ENCODE results near the gene NDUFS7. TPM values are rescaled to one million over a fixed set of nuclear protein-coding genes. Genes with fewer than 3 reads are reported as not detected.

Gene NDUFS7
- total RNA-seq, 2 experiments from 2014 or later, result 132 to 147 TPM

DNA sequence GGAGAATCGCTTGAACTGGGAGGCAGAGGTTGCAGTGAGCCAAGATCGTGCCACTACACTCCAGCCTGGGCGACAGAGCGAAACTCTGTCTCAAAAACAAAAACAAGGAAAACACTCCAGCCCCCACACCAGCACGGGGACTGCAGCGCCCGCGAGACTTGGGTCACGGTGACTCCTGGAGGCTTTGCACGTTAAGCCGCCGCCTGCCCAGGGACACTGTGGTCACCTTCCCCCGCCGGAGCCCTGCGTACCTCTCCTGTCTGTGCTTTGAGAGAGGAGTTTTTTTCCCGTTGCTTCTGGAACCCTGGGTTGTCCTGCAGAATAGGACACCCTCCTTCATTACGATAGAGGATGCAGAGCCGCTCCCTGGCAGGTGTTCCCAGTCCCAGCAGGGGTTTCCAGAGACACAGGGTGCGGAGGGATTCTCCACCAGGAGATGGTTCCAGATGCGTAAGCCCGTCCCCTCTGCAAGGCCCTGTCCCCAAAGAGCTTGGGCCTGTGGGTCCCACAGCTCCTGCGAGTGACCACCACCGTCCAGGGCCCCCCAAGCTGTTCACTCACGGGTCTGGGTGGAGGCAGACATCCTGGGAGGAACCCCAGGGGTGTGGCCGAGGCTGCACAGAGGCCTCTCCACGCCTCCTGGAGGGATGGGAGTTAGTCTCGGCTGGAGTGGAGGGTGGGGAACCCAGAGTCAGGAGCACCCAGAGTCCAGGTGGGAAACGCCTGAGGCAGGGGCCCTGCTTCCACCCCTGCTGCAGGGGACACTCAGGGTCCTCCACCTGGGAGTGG is 42.8 kb upstream of the NDUFS7 start:
- no TSS peak for BruUV-seq (replicated peaks)
- no peaks in the 10 kb centered on the region for H3K79me2 ChIP-seq (ENCODE audit: insufficient read depth, low read depth, low read length)
- H4K20me1 ChIP-seq (ENCODE audit: insufficient read depth, low read length), result no peaks in the 10 kb centered on the region
- TF ChIP-seq, protein P1, sequence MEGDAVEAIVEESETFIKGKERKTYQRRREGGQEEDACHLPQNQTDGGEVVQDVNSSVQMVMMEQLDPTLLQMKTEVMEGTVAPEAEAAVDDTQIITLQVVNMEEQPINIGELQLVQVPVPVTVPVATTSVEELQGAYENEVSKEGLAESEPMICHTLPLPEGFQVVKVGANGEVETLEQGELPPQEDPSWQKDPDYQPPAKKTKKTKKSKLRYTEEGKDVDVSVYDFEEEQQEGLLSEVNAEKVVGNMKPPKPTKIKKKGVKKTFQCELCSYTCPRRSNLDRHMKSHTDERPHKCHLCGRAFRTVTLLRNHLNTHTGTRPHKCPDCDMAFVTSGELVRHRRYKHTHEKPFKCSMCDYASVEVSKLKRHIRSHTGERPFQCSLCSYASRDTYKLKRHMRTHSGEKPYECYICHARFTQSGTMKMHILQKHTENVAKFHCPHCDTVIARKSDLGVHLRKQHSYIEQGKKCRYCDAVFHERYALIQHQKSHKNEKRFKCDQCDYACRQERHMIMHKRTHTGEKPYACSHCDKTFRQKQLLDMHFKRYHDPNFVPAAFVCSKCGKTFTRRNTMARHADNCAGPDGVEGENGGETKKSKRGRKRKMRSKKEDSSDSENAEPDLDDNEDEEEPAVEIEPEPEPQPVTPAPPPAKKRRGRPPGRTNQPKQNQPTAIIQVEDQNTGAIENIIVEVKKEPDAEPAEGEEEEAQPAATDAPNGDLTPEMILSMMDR (conservative IDR thresholded peaks at IDR 0.05; ENCODE audit: low read length), result no peak
- TF ChIP-seq EZH2phosphoT487 (IDR thresholded peaks at IDR 0.05; ENCODE audit: borderline replicate concordance, low read depth, low read length), result no peak
- ChIA-PET CTCF (ENCODE audit: unreplicated experiment) (no interaction called here), POLR2A (no interaction called here)
- no peak for DNase-seq (ENCODE audit: low spot score)
- H3K36me3 ChIP-seq (ENCODE audit: insufficient read depth, low read length), result no peaks in the 10 kb centered on the region
- H3K4me1 ChIP-seq (ENCODE audit: insufficient read depth, low read length, poor library complexity, severe bottlenecking), result peaks cover 24% of the 10 kb centered on the region
- H3K4me3 ChIP-seq (ENCODE audit: low read depth, low read length, poor library complexity, severe bottlenecking), result no peak overlapping the region
- intact Hi-C loops (cut with micrococcal nuclease; ENCODE audit: unreplicated experiment), result no loop called here
- H3K9me3 ChIP-seq (ENCODE audit: low read length), result no peaks in the 10 kb centered on the region
- H2AFZ ChIP-seq (ENCODE audit: low read length), result no peak overlapping the region
- no peak overlapping the region for H3K27ac ChIP-seq (ENCODE audit: low read depth, low read length, poor library complexity, severe bottlenecking)
- H3K9me2 ChIP-seq (ENCODE audit: insufficient read depth, low read length), result no peaks in the 10 kb centered on the region
- no peak overlapping the region for H3K4me2 ChIP-seq (ENCODE audit: low read length)

DNA sequence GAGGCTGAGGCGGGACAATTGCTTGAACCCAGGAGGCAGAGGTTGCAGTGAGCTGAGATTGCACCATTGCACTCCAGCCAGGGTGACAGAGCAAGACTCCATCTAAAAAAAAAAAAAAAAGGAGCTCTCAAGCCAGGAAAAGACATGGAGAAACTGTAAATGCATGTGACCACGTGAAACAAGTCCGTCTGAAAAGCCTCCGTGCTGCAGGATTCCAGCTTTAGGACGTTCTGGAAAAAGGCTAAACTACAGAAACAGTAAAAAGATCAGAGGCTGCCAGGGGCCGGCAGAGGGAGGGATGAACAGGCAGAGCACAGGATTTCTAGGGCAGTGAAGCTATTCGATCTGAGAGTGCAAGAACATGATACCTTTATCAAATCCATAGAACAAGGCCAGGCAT is 40.7 kb upstream of the NDUFS7 start:
- Histone ChIP-seq H3K4me1 (ENCODE audit: insufficient read depth, low read length, poor library complexity, severe bottlenecking) (peaks cover 19% of the 10 kb centered on the region), H3K27ac (ENCODE audit: low read depth, low read length, poor library complexity, severe bottlenecking) (no peak overlapping the region), H3K36me3 (ENCODE audit: insufficient read depth, low read length) (no peaks in the 10 kb centered on the region), H3K4me2 (ENCODE audit: low read length) (no peak overlapping the region), H3K79me2 (ENCODE audit: insufficient read depth, low read depth, low read length) (no peaks in the 10 kb centered on the region), H3K9me3 (ENCODE audit: low read length) (no peaks in the 10 kb centered on the region), H2AFZ (ENCODE audit: low read length) (no peak overlapping the region), H4K20me1 (ENCODE audit: insufficient read depth, low read length) (no peaks in the 10 kb centered on the region), H3K9me2 (ENCODE audit: insufficient read depth, low read length) (no peaks in the 10 kb centered on the region), H3K4me3 (ENCODE audit: low read depth, low read length, poor library complexity, severe bottlenecking) (no peak overlapping the region)
- POLR2A ChIA-PET, result no interaction called here
- intact Hi-C loops (cut with micrococcal nuclease; ENCODE audit: unreplicated experiment), result no loop called here
- CTCF ChIA-PET (ENCODE audit: unreplicated experiment), result no interaction called here
- no peak for DNase-seq (ENCODE audit: low spot score)
- BruUV-seq (replicated peaks), result no TSS peak
- no peak for TF ChIP-seq EZH2phosphoT487 (IDR thresholded peaks at IDR 0.05; ENCODE audit: borderline replicate concordance, low read depth, low read length)
- TF ChIP-seq, protein P1 (conservative IDR thresholded peaks at IDR 0.05; ENCODE audit: low read length), result no peak

DNA sequence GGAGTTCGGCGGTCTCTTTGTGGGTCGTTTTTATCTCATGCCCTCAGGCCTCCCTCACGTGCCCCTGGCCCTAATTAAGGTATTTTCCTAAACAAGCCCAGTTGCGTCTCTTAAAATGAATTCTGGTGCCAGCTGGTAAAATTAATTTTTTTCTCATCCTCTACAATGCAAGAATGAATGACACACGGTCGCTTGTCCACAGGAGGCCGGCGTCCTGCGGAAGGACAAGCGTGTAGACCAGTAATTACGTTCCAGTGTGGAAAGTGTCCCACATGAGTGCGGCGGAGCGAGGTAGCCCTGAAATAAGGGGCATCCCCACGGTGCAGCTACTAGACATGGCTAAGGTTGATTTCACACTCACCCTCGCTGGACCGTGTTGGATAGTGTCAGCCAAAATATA is 34.5 kb upstream of the NDUFS7 start:
- POLR2A ChIA-PET, result interaction anchor here (1.3 kb wide), 1 partner anchor 76 kb away, joined by 3 read pairs; no protein-coding TSS in a partner anchor
- H3K27ac ChIP-seq (ENCODE audit: low read depth, low read length, poor library complexity, severe bottlenecking), result no peak overlapping the region

More for the DNA sequence above, 34.5 kb upstream of the NDUFS7 start:
- intact Hi-C loops (cut with micrococcal nuclease; ENCODE audit: unreplicated experiment), result no loop called here
- Histone ChIP-seq H3K4me3 (ENCODE audit: low read depth, low read length, poor library complexity, severe bottlenecking) (no peak overlapping the region), H3K9me2 (ENCODE audit: insufficient read depth, low read length) (no peaks in the 10 kb centered on the region), H4K20me1 (ENCODE audit: insufficient read depth, low read length) (no peaks in the 10 kb centered on the region), H2AFZ (ENCODE audit: low read length) (no peak overlapping the region), H3K36me3 (ENCODE audit: insufficient read depth, low read length) (no peaks in the 10 kb centered on the region), H3K9me3 (ENCODE audit: low read length) (no peaks in the 10 kb centered on the region), H3K4me1 (ENCODE audit: insufficient read depth, low read length, poor library complexity, severe bottlenecking) (peaks cover 22% of the 10 kb centered on the region), H3K79me2 (ENCODE audit: insufficient read depth, low read depth, low read length) (no peaks in the 10 kb centered on the region), H3K4me2 (ENCODE audit: low read length) (no peak overlapping the region)
- DNase-seq (ENCODE audit: low spot score), result no peak
- CTCF ChIA-PET (ENCODE audit: unreplicated experiment), result no interaction called here
- BruUV-seq (replicated peaks), result no TSS peak
- TF ChIP-seq, protein P1 (conservative IDR thresholded peaks at IDR 0.05; ENCODE audit: low read length), result no peak
- no peak for TF ChIP-seq EZH2phosphoT487 (IDR thresholded peaks at IDR 0.05; ENCODE audit: borderline replicate concordance, low read depth, low read length)
